Measurements from ENCODE around the gene SIAE. TPM values are rescaled to one million over a fixed set of nuclear protein-coding genes. Genes with fewer than 3 reads are reported as not detected.

The SIAE gene
- total RNA-seq, 4 donors from 2014 or later = 2.7 to 7.5 (median 4.0) TPM

GRCh38 chr11:124586238-124586860 is 87.2 kb downstream of the SIAE start:
- no peak overlapping the region for H3K4me3 ChIP-seq
- 21 to 41% methylated on average over 3 of the region's 3 CpGs for WGBS, 2 donors (ENCODE audit: low coverage in 1 of 2)
- no peaks in the 10 kb centered on the region for H3K4me1 ChIP-seq
- no peaks in the 10 kb centered on the region for H3K36me3 ChIP-seq
- peaks cover 22% of the 10 kb centered on the region for H3K27me3 ChIP-seq
- no peak for ATAC-seq
- H3K9me3 ChIP-seq = no peaks in the 10 kb centered on the region
- TF ChIP-seq POLR2A (IDR thresholded peaks at IDR 0.05) (no peak), CTCF (IDR thresholded peaks at IDR 0.05) (peak in 3 of 4 experiments; percentile 28 to 59 (median 53))
- no peak overlapping the region for H3K27ac ChIP-seq

DNA sequence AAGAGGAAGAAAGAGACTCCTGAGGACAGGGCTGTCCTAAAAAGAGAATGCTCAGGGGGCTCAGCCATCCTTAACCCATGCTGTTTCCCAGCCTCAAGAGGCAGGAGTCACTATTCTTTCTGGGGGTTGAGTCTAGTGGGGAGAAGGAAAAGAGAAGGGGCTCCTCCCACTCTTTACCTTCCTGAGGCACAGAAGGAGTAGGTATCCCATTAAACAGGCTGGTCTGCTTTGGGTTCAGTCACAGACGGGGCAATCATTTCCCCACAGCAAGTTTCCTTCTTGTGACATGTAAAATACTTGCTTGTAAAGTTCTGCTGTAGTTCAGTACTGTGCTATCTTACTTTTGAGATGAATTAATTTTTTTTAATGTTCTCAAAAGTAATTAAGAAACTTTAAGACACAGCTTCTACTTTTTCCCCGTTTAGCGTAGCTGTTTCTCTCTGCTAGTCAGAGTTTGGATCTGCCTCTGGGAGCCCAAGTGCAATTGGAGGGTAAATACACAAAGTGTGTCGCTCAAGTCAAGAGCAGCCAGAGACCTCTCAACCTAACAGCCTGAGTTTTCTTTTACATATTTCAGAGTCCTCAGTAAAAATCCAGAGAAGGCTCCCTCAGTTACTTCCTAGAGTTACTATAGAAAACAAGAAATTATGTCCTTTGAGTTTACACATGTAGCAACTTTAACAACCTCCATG is 88.7 kb downstream of the SIAE start:
- H3K4me3 ChIP-seq = no peak overlapping the region
- TF ChIP-seq POLR2AphosphoS5 (IDR thresholded peaks at IDR 0.05) = no peak
- TF ChIP-seq CTCF (IDR thresholded peaks at IDR 0.05) = no peak
- no peak for TF ChIP-seq EP300 (IDR thresholded peaks at IDR 0.05)
- no peak for TF ChIP-seq POLR2A (IDR thresholded peaks at IDR 0.05)
- 65 to 69% methylated on average over 3 to 4 of the region's 4 CpGs for WGBS, 2 donors (ENCODE audit: low coverage in 1 of 2)

GRCh38 chr11:124583781-124584180 is 89.8 kb downstream of the SIAE start:
- WGBS, 2 donors (ENCODE audit: low coverage in 1 of 2) = 76 to 80% methylated on average over 8 of the region's 8 CpGs
- Histone ChIP-seq H3K27ac (no peak overlapping the region), H3K4me1 (no peaks in the 10 kb centered on the region)

More for the DNA sequence above, 88.7 kb downstream of the SIAE start:
- Histone ChIP-seq H3K27ac (no peak overlapping the region), H3K27me3 (peaks cover 22% of the 10 kb centered on the region), H3K9me3 (no peaks in the 10 kb centered on the region), H3K4me1 (no peaks in the 10 kb centered on the region), H3K36me3 (no peaks in the 10 kb centered on the region)
- no peak for ATAC-seq

More at GRCh38 chr11:124583781-124584180, 89.8 kb downstream of the SIAE start:
- H3K36me3 ChIP-seq = no peaks in the 10 kb centered on the region
- no peak overlapping the region for H3K4me3 ChIP-seq
- peaks cover 21% of the 10 kb centered on the region for H3K27me3 ChIP-seq
- ATAC-seq = no peak
- no peak for TF ChIP-seq POLR2AphosphoS5 (IDR thresholded peaks at IDR 0.05)
- TF ChIP-seq CTCF (IDR thresholded peaks at IDR 0.05) = no peak
- no peak for TF ChIP-seq EP300 (IDR thresholded peaks at IDR 0.05)
- no peak for TF ChIP-seq POLR2A (IDR thresholded peaks at IDR 0.05)
- H3K9me3 ChIP-seq = no peaks in the 10 kb centered on the region

Small RNA genes lying within 50 kb of the gene (small RNA-seq; reads per million reads assigned to genes)
- 0 reads per million in 4 donors for gene RNA5SP352

Other genes with a start within 250 kb of the SIAE start
- not detected for gene OR8B4, start 248.9 kb downstream of the SIAE start, total RNA-seq
- gene OR8B8, start 228.0 kb downstream of the SIAE start, total RNA-seq = not detected
- not detected for gene OR8B12, start 130.1 kb downstream of the SIAE start, total RNA-seq
- not detected for gene OR8A1, start 103.7 kb downstream of the SIAE start, total RNA-seq
- gene PANX3, start 62.3 kb downstream of the SIAE start, total RNA-seq = under 1 TPM in 1 of 4 donors, not detected in 3; 0.47 TPM
- gene TBRG1, start 50.9 kb downstream of the SIAE start, total RNA-seq = 10 to 100 TPM; 35.2 to 54.2 (median 42.4) TPM
- 10 to 100 TPM in 1 of 4 donors, 1 to 10 TPM in 3; 4.6 to 15.3 (median 7.4) TPM for gene SPA17, start 165 bp upstream of the SIAE start, total RNA-seq
- gene NRGN, start 66.2 kb upstream of the SIAE start, total RNA-seq = 1 to 10 TPM in 3 of 4 donors, under 1 TPM in 1; 0.66 to 2.4 (median 1.8) TPM
- 1 to 10 TPM in 2 of 4 donors, under 1 TPM in 1, not detected in 1; 0.58 to 3.2 (median 1.2) TPM for gene VSIG2, start 78.5 kb upstream of the SIAE start, total RNA-seq
- 10 to 100 TPM in 3 of 4 donors, 1 to 10 TPM in 1; 9.8 to 38.4 (median 22.4) TPM for gene ESAM, start 88.6 kb upstream of the SIAE start, total RNA-seq
- gene MSANTD2, start 126.7 kb upstream of the SIAE start, total RNA-seq = 10 to 100 TPM in 3 of 4 donors, 1 to 10 TPM in 1; 7.0 to 34.9 (median 13.0) TPM
- gene ROBO3, start 191.7 kb upstream of the SIAE start, total RNA-seq = 10 to 100 TPM in 1 of 4 donors, 1 to 10 TPM in 3; 3.6 to 10.8 (median 9.2) TPM
- 10 to 100 TPM; 13.9 to 33.6 (median 23.4) TPM for gene ROBO4, start 224.1 kb upstream of the SIAE start, total RNA-seq
- under 1 TPM in 1 of 4 donors, not detected in 3; 0.67 TPM for gene HEPN1, start 245.5 kb upstream of the SIAE start, total RNA-seq

All from gastroesophageal sphincter (tissue), 4 donors.